HCT116 (cell line): Measurements from ENCODE around the gene SLC35F2. TPM values are rescaled to one million over a fixed set of nuclear protein-coding genes. Genes with fewer than 3 reads are reported as not detected.

Source experiments
- ATAC-seq: fragments of 200-7000 bp; cut with Tn5 transposase; 2 replicates; pipeline ENCODE4 v1.9.1; 2020; ENCODE audit warnings: mild to moderate bottlenecking, moderate library complexity
- BruUV-seq: library from RNA; stranded (reverse); fragments of 400-500 nt; replicated peaks from 2 replicates; lab custom pipeline; 2021; lab: Mats Ljungman, UMichigan
- CTCF ChIA-PET: fragments of 300-600 bp; sonication (Branson Sonifier 250); formaldehyde crosslinking; loops from one replicate; lab custom pipeline; 2021; ENCODE audit warnings: antibody characterized with exemption; lab: Charles Lee
- POLR2A ChIA-PET: fragments of 300-600, 350-600 bp; sonication (Branson Sonifier 250); formaldehyde crosslinking; loops from one replicate; lab custom pipeline; 2021; ENCODE audit warnings: antibody characterized with exemption; lab: Charles Lee
- RAD21 ChIA-PET, 2 experiments: fragments of 300-600 bp; sonication (Branson Sonifier 250); formaldehyde crosslinking; loops; one replicate each; lab custom pipeline; 2023; ENCODE audit warnings: low total read pairs in 2 of 2; ENCODE audit not compliant: uncharacterized antibody in 2 of 2, unreplicated experiment in 2 of 2, low non-redundant PET in 1 of 2; lab: Charles Lee
- DNase-seq: peaks from one replicate; pipeline ENCODE4 v3.0.0-alpha.2; 2010; ENCODE audit warnings: low read depth, low spot score
- H2AFZ ChIP-seq: fragments of 200-600 bp; shearing (Covaris generic), sonication (generic); 2 replicates; pipeline ENCODE4 v1.6.1; 2017; ENCODE audit warnings: low read depth, mixed run types, mixed read lengths, antibody characterized with exemption, low read length; ENCODE audit not compliant: poor library complexity, severe bottlenecking
- H3K27ac ChIP-seq: 2 replicates; pipeline ENCODE4 v1.5.1; 2012; ENCODE audit warnings: low read depth, low read length
- H3K27me3 ChIP-seq: fragments of 200-600 bp; sonication (generic); 2 replicates; pipeline ENCODE4 v1.6.1; 2016; ENCODE audit warnings: mixed run types, low read length, mixed read lengths; ENCODE audit not compliant: insufficient read depth
- H3K36me3 ChIP-seq, 2 experiments: fragments of 200-500 bp in 1 of 2; fragments of 200-600 bp in 1 of 2; sonication (Bioruptor generic) in 1 of 2; sonication (generic) in 1 of 2; 2 replicates each; pipeline versions ENCODE4 v1.5.1 to v1.6.1; 2014 to 2016; ENCODE audit warnings: low read length in 2 of 2, inconsistent platforms in 1 of 2, mixed read lengths in 1 of 2, mixed run types in 1 of 2; ENCODE audit not compliant: insufficient read depth in 2 of 2, control insufficient read depth in 1 of 2
- H3K4me1 ChIP-seq, 2 experiments: fragments of 200-600 bp in 1 of 2; sonication (generic) in 1 of 2; 2 replicates each; pipeline versions ENCODE4 v1.5.1 to v1.6.1; 2012 to 2017; ENCODE audit warnings: low read length in 2 of 2, inconsistent platforms in 1 of 2, mild to moderate bottlenecking in 1 of 2, mixed read lengths in 1 of 2, mixed run types in 1 of 2, moderate library complexity in 1 of 2; ENCODE audit not compliant: insufficient read depth in 2 of 2, control insufficient read depth in 1 of 2
- H3K4me2 ChIP-seq: fragments of 200-600 bp; sonication (generic); 2 replicates; pipeline ENCODE4 v1.6.1; 2017; ENCODE audit warnings: mixed run types, low read length, mixed read lengths
- H3K4me3 ChIP-seq, 2 experiments: fragments of 200-600 bp in 1 of 2; sonication (generic) in 1 of 2; replicated peaks in 1 of 2; 2 replicates each; pipeline ENCODE4 v1.5.1; 2011 to 2016; ENCODE audit warnings: low read length in 2 of 2, control low read depth in 1 of 2, low read depth in 1 of 2, mild to moderate bottlenecking in 1 of 2, mixed read lengths in 1 of 2, mixed run types in 1 of 2
- H3K79me2 ChIP-seq: fragments of 200-600 bp; sonication (generic); 2 replicates; pipeline ENCODE4 v1.6.1; 2017; ENCODE audit warnings: mild to moderate bottlenecking, mixed run types, low read length, moderate library complexity, mixed read lengths; ENCODE audit not compliant: insufficient read depth
- H3K9ac ChIP-seq: fragments of 200-600 bp; sonication (generic); 2 replicates; pipeline ENCODE4 v1.6.1; 2016; ENCODE audit warnings: low read length, mixed read lengths
- H3K9me2 ChIP-seq: fragments of 200-600 bp; sonication (generic), shearing (Covaris generic); 2 replicates; pipeline ENCODE4 v1.6.1; 2017; ENCODE audit warnings: mixed run types, mild to moderate bottlenecking, moderate library complexity; ENCODE audit not compliant: insufficient read depth
- H3K9me3 ChIP-seq, 2 experiments: fragments of 200-500 bp in 1 of 2; fragments of 200-600 bp in 1 of 2; sonication (Bioruptor generic) in 1 of 2; sonication (generic) in 1 of 2; 2 replicates each; pipeline ENCODE4 v1.6.1; 2014 to 2017; ENCODE audit warnings: low read length in 2 of 2, mixed read lengths in 2 of 2, inconsistent platforms in 1 of 2, low read depth in 1 of 2, mild to moderate bottlenecking in 1 of 2, mixed run types in 1 of 2, moderate library complexity in 1 of 2; ENCODE audit not compliant: control insufficient read depth in 1 of 2, insufficient read depth in 1 of 2
- H4K20me1 ChIP-seq: fragments of 200-600 bp; sonication (generic), shearing (Covaris generic); 2 replicates; pipeline ENCODE4 v1.6.1; 2017; ENCODE audit warnings: mixed run types, mild to moderate bottlenecking, moderate library complexity; ENCODE audit not compliant: insufficient read depth
- CEBPB ChIP-seq: IDR thresholded peaks from 2 replicates; pipeline ENCODE4 v1.6.1; 2012; ENCODE audit warnings: low read depth
- FOSL1 ChIP-seq: IDR thresholded peaks from 2 replicates; pipeline ENCODE4 v1.6.1; 2012; ENCODE audit warnings: low read depth
- SIN3A ChIP-seq: IDR thresholded peaks from 2 replicates; pipeline ENCODE4 v1.6.1; 2012; ENCODE audit warnings: low read depth
- SP1 ChIP-seq: IDR thresholded peaks from 2 replicates; pipeline ENCODE4 v1.6.1; 2012; ENCODE audit warnings: low read depth
- TCF7L2 ChIP-seq: IDR thresholded peaks from 2 replicates; pipeline ENCODE4 v1.7.0; 2011; ENCODE audit warnings: borderline replicate concordance, inconsistent platforms; ENCODE audit not compliant: insufficient read depth, insufficient read length; ENCODE audit errors: extremely low read depth
- YY1 ChIP-seq: IDR thresholded peaks from 2 replicates; pipeline ENCODE4 v1.6.1; 2011; ENCODE audit warnings: low read length, low read depth, moderate library complexity, mild to moderate bottlenecking; ENCODE audit not compliant: insufficient replicate concordance; ENCODE audit errors: extremely low read depth
- intact Hi-C: fragments of 100-400 bp; cut with micrococcal nuclease; formaldehyde crosslinking; loops from 2 replicates; pipeline ENCODE4 v1.10.0; 2022
- total RNA-seq: library from RNA; stranded (reverse); gene quantifications from one replicate; pipeline ENCODE4 v1.2.1, GENCODE V29; 2021; ENCODE audit not compliant: unreplicated experiment
- TF ChIP-seq, protein P1 (sequence below): IDR thresholded peaks from 2 replicates; pipeline ENCODE4 v1.6.1; 2012; ENCODE audit warnings: low read depth
- TF ChIP-seq, protein P2 (sequence below), 3 experiments: fragments of 200-600 bp in 1 of 3; sonication (generic) in 1 of 3; IDR thresholded peaks in 2 of 3; conservative IDR thresholded peaks in 1 of 3; 2 replicates each; pipeline ENCODE4 v1.5.1; 2012 to 2017; ENCODE audit warnings: low read depth in 2 of 3, low read length in 2 of 3, antibody characterized with exemption in 1 of 3, borderline replicate concordance in 1 of 3, control low read depth in 1 of 3, mild to moderate bottlenecking in 1 of 3, mixed read lengths in 1 of 3, mixed run types in 1 of 3, moderate library complexity in 1 of 3; ENCODE audit not compliant: insufficient read depth in 1 of 3

The SLC35F2 gene
- total RNA-seq, 1 experiment from 2014 or later: 53.5 TPM

DNA sequence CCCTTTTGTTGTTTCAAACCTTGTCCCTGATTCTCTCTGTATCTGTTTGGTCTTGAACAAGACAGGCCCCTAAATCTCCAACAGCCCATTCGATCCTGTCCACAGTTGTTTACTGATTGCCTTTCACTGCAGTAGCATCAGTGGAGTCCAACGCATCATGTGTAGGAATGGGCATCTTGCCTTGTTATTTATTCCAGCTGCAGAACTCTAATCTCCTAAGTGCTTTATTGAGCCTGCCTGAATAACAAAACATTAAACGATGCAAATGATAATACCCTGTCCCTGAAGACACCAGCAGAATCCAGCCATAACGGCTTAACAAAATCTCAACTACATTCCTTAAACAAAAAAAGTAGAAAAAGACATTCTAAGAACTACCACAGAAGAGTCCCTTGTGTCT, 50.1 kb downstream of the SLC35F2 start:
- Histone ChIP-seq H3K4me1 (no peaks in the 10 kb centered on the region), H3K4me3 (no peak overlapping the region), H3K27ac (no peak overlapping the region), H3K4me2 (no peak overlapping the region), H3K9me3 (no peaks in the 10 kb centered on the region)
- CTCF ChIA-PET: no interaction called here
- TF ChIP-seq, protein P1, sequence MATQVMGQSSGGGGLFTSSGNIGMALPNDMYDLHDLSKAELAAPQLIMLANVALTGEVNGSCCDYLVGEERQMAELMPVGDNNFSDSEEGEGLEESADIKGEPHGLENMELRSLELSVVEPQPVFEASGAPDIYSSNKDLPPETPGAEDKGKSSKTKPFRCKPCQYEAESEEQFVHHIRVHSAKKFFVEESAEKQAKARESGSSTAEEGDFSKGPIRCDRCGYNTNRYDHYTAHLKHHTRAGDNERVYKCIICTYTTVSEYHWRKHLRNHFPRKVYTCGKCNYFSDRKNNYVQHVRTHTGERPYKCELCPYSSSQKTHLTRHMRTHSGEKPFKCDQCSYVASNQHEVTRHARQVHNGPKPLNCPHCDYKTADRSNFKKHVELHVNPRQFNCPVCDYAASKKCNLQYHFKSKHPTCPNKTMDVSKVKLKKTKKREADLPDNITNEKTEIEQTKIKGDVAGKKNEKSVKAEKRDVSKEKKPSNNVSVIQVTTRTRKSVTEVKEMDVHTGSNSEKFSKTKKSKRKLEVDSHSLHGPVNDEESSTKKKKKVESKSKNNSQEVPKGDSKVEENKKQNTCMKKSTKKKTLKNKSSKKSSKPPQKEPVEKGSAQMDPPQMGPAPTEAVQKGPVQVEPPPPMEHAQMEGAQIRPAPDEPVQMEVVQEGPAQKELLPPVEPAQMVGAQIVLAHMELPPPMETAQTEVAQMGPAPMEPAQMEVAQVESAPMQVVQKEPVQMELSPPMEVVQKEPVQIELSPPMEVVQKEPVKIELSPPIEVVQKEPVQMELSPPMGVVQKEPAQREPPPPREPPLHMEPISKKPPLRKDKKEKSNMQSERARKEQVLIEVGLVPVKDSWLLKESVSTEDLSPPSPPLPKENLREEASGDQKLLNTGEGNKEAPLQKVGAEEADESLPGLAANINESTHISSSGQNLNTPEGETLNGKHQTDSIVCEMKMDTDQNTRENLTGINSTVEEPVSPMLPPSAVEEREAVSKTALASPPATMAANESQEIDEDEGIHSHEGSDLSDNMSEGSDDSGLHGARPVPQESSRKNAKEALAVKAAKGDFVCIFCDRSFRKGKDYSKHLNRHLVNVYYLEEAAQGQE: no peak
- TF ChIP-seq SP1 (no peak), FOSL1 (no peak), SIN3A (no peak), TCF7L2 (no peak), CEBPB (no peak), YY1 (no peak)
- TF ChIP-seq, protein P2, sequence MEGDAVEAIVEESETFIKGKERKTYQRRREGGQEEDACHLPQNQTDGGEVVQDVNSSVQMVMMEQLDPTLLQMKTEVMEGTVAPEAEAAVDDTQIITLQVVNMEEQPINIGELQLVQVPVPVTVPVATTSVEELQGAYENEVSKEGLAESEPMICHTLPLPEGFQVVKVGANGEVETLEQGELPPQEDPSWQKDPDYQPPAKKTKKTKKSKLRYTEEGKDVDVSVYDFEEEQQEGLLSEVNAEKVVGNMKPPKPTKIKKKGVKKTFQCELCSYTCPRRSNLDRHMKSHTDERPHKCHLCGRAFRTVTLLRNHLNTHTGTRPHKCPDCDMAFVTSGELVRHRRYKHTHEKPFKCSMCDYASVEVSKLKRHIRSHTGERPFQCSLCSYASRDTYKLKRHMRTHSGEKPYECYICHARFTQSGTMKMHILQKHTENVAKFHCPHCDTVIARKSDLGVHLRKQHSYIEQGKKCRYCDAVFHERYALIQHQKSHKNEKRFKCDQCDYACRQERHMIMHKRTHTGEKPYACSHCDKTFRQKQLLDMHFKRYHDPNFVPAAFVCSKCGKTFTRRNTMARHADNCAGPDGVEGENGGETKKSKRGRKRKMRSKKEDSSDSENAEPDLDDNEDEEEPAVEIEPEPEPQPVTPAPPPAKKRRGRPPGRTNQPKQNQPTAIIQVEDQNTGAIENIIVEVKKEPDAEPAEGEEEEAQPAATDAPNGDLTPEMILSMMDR (IDR thresholded peaks at IDR 0.05 in 2 of 3, conservative IDR thresholded peaks at IDR 0.05 in 1 of 3; ENCODE audit: borderline replicate concordance in 1 of 3, insufficient read depth in 1 of 3, low read depth in 2 of 3, low read length in 2 of 3): no peak
- TF ChIP-seq, all 23 proteins: peak for 0
- Histone ChIP-seq H3K27me3 (no peaks in the 10 kb centered on the region), H3K79me2 (peaks cover 12% of the 10 kb centered on the region; the same call in 1 of the 2 replicates), H3K9ac (no peak overlapping the region), H2AFZ (no peak overlapping the region), H4K20me1 (no peaks in the 10 kb centered on the region), H3K9me2 (no peaks in the 10 kb centered on the region), H3K36me3 (peaks cover 10 to 21% of the 10 kb centered on the region in 2 experiments; a peak in 3 of 4 replicates)
- ChIA-PET RAD21 (no interaction called here), POLR2A (no interaction called here)
- BruUV-seq: no TSS peak
- DNase-seq: no peak
- ATAC-seq: no peak
- intact Hi-C loops: no loop called here
